Endometrial microvascular endothelial cells (primary cell): ENCODE results near the gene NOL12. TPM values are rescaled to one million over a fixed set of nuclear protein-coding genes. Genes with fewer than 3 reads are reported as not detected.
"Not testable (repeated sequence)": the region's sequence is repeated elsewhere in the genome, so short reads cannot be mapped to it uniquely, and the experiment has no call there.

ENCODE experiments used
- in situ Hi-C: cut with HindIII; loops from 2 replicates; pipeline ENCODE4 v1.10.0; 2017; ENCODE audit warnings: low sequenced_read_pairs, low pct_unique_long_range_greater_than_20kb; ENCODE audit errors: inconsistent ontology term
- total RNA-seq: library from RNA; depleted of rRNA; stranded (reverse); fragments of >200 nt; gene quantifications from one replicate; pipeline ENCODE4 v1.2.3, GENCODE V29; 2015; ENCODE audit errors: inconsistent ontology term

Gene NOL12, protein sequence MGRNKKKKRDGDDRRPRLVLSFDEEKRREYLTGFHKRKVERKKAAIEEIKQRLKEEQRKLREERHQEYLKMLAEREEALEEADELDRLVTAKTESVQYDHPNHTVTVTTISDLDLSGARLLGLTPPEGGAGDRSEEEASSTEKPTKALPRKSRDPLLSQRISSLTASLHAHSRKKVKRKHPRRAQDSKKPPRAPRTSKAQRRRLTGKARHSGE
- total RNA-seq = 56.5 TPM

DNA sequence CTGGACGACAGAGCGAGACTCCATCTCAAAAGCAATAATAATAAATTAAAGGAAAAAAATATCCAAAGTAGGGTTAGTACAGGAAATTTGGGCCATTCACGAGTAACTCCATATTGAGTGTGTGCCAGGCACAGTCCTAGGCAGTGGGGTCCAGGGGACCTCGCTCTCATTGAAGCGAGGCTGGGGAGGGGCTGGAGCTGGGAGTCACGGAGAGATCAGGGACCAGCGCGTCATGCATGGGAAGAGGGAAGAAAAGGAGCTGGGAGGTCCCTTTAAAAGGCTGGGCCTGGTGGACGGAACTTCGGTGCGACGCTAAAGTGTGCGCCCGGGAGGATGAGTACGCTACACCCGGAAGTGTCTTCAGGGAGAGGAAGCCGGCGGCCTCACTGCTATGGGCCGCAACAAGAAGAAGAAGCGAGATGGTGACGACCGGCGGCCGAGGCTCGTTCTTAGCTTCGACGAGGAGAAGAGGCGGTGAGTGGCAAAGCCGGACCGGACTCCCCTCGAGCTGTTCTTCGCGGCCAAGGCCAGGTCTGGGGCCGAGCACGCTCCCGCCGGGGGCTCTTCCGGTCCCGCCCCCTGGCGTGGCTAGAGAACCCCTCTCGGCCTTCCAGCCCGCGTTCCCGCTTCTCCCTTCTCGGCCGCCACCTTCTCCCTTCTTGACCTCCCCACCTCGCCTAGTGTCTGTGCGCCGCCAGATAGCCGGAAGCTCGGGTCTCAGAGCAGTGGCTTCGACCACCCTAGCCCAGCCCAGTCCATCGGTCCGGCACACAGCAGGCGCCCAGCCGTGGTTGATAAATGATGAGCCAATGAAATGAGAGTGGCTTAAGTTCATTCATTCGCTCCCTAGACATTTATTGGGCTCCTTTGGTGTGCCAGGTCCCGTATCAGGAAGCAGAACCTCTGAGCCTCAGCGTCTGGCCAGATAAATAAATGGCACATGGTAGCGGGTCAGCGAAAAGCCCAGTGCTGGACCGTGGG is at the start of gene NOL12:
TSS of gene NOL12 (plus strand) at position 342 of the 981 bp plus-strand sequence. CDS start at position 392, 50 bp downstream.
- in situ Hi-C loops = no loop called here

DNA sequence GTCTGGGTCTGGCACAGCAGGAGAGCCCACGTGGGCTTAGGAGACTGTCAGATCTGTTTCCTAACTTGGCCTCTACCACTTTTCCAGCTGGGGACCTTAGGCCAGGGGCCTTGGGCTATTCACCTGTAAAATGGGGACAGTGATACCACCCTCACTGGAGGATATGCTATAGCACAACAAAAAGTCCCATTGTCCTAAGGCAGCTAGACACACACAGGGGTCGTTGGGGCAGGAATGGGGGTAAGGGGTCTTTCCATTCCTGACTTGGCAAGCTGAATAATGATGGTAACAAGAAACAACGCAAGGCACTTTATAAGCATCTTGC is 49.2 kb upstream of the NOL12 start:
- in situ Hi-C loops = no loop called here

DNA sequence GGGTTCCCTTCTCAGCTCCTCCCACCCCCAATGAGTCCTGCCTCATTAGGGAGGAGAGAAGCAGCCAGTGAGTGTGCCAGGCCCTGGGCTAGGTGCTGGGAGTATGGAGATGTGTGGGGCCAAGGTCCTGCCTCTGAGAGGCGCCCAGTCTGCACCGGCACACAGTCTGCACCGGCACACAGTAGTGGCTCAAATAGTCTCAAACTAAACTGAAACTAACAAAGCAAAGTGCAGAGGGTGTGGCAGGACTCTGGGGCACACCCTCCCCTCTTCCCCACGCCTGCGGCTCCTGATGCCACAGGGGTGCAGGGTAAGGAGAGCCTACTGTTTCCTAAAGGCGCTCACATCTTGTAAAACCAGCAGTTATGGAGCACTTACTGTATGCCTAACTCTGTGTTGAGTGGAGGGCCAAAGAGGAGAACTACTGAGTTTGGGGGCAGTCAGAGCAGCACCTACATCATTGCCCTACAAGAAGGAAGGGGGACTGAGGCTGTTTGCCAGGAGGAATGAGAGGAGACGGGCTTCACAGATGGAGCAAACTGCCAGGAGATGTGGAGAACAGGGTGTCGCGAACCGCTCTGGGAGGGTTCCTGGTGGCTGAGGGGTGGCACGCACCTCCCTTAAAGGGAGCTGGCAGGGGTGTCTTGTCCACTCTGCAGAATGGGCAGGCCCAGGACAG is 47.6 kb upstream of the NOL12 start:
- in situ Hi-C loops = no loop called here

DNA sequence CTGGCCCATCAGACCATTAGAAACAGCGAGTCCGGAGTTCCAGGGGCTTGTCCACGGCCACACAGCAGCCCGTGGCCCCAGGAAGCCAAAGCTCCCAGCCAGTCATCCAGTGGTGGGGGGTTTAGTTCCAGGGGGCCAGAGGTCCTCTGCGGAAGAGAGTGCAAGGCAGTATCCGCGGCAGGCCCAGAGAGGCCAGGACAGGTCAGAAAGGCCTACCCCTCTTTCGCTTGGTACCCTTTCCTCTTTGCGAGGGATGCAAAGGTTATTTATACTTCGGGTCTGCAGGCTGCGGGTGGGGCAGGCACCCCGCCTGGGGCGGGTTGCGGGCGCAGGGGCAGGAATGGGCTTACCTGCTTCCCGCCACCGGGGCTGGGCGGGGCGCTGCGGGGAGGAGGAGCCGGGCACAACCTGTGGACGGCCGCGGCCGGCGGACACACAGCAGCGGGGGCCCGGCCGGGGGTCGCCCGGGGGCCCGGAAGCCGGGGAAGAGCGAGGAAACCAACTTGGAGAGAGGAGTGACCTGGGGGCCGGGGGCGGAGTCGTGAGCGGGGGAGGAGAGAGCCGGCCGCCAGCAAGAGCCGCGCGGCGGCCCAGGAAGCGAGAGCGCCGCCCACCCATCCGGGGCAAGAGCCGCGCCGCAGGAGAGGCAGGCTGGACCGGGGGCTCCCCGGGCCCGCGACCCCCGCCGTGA is 46.9 kb upstream of the NOL12 start, which contains the start of gene SH3BP1:
TSS of gene SH3BP1 (plus strand) at position 600 of the 691 bp plus-strand sequence. CDS start 119 bp downstream, outside the sequence.
- in situ Hi-C loops = no loop called here

DNA sequence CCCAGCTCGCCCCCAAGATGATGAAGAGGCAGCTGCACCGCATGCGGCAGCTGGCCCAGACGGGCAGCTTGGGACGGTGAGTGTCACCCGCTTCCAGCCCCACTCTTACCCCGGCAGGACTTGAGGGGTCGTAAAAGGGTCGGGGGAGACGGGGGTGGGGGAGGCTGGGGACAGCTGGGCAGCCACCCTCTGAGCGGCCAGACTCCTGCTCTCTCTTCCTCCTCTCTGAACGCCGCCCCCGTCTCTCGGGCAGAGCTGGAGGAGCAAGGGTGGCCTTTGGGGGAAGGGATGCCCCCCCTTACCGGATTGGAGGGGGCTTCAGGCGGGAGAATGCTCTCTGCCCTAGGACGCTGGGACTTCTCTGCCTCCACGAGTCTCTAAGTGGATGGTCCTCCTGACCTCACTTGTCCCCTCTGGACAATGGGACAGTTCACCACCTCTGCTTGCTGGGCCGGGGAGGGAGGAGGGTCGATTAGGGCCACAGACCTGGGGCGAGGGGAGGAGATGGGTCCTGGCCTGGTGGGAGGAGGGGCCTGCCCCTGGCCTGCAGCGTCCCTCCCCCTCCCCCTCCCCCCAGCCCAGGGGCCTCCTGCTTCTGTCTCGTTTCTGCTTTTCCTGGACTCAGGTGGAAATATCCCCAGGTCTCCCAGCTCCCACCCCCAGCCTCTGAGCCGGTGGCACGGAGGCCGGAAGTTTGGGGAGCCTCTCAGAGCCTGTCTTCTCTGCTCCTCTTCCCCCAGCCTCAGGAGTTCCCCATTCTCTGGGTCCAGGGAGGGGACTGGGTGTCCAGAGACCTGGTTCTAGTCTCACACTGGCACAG is 46.2 kb upstream of the NOL12 start:
- in situ Hi-C loops = no loop called here

DNA sequence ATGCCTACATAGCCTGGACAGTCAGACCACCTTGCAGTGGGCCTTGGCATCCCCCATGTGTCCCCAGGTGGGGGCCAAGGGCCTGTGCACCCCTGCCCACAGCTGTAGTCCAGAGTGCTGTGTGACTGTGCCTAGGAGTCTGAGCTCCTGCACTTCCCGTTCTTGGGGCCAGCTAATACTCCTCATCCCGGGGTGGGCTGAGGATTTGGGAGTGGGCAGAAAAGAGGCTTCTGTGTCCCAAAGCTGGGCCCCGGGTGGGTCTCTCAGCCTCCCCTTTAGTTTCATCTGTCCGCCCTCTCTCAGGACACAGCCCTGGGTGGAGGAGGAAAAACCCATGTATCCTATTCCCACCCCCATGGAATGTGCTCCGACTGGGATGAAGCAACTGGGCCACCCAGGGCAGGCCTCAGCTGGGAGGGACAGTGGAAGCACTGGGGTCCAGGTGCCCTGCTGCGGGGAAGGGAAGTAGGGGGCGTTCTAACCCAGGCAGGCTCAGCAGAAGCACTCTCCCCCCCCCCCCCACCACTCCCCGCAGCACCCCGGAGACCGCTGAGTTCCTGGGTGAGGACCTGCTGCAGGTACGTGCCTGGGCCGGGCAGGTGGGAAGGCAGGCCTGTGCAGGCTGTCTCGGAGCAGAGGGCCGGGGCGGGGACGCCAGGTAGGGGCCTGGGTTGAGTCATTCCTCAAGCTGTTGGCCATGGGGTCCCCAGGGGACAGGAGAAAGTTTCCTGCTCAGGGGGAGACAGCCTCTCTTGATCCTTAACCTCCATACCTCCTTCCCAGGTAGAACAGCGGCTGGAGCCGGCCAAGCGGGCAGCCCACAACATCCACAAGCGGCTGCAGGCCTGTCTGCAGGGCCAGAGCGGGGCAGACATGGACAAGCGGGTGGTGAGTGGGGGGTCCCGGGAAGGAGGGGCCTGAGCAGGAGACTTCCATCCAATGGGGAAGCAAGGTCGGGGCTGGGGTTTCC is 45.3 kb upstream of the NOL12 start:
- in situ Hi-C loops = no loop called here

DNA sequence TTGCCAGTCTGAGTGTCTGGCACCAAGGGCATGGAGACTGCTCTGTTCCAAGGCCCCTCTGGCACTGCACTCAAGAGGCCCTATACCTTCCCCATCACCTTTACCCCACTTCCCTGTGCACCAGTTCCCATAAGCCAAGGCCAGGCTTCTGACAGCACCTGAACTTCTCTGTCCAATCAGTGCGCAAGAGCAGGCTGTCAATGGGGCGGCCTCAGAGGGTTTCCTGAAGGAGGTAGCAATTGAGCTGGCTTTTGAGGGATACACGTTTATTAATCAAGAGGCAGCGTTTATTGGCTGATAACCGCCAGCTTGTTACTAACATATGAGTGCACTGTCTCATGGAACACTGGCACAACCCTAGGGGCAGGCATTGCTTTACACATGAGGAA is 44.6 kb upstream of the NOL12 start:
- in situ Hi-C loops = no loop called here

DNA sequence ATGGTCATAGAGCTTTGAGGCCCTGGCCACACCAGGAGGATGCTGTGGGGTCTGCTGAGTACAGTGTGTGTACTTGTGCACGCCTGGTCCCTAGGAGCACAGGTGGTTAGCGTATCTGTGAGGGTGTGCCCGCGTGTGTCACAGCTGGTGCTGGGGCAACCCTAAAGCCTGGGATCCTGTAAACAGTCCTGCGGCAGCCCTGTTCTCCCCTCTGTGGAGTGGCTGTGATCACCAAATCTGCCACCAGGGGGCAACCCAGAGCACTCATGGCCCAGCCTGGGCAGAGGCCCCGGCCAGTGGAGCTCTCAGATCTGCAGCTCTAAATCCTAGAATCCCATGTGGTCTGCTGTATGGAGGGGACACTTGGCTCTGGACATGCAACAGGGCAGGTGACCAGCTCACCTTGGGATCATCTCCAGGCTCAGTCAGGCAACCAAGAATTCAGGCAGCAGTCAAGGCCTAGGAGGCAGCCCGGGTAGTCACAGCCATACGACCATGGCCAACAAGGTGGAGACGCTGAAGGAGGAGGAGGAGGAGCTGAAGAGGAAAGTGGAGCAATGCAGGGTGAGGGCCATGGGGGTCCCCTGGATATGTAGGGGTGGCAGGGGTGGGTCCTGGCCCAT is 42.8 kb upstream of the NOL12 start:
- in situ Hi-C loops = no loop called here

DNA sequence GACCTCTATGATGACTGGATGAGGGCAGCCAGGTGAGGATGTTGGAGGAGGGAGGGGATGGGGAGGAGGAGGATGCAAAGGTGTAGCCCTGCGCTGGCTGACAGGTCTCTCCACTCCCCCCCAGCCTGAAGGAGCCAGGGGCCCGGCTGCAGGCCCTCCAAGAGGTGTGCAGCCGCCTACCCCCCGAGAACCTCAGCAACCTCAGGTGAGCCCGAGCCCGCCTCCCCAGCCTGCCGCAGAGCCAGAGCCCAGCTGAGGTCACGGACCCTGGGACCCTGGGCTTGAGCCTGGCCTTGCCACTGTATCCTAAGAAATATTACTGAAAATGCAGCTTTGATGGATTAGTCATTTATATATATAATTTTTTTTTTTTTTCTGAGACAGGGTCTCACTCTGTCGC is 38.8 kb upstream of the NOL12 start:
- in situ Hi-C loops = no loop called here

DNA sequence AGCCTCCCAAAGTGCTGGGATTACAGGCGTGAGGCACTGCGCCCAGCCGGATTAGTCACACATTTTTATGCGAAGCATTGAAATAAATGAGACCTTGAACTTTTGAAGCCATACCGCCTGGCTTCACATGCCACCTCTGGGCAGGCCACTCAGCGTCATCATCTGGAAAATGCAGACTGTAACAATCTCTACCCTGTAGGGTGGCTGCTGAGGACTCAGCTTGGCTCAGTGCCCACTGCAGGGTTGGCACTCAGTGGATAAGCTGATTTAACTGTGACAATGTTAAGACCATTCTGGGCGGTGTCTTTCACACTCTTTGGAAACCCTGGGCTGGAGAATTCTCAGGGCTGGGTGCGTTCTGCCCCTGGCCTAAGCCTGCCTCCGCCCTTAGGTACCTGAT is 38.2 kb upstream of the NOL12 start:
- in situ Hi-C loops = no loop called here

DNA sequence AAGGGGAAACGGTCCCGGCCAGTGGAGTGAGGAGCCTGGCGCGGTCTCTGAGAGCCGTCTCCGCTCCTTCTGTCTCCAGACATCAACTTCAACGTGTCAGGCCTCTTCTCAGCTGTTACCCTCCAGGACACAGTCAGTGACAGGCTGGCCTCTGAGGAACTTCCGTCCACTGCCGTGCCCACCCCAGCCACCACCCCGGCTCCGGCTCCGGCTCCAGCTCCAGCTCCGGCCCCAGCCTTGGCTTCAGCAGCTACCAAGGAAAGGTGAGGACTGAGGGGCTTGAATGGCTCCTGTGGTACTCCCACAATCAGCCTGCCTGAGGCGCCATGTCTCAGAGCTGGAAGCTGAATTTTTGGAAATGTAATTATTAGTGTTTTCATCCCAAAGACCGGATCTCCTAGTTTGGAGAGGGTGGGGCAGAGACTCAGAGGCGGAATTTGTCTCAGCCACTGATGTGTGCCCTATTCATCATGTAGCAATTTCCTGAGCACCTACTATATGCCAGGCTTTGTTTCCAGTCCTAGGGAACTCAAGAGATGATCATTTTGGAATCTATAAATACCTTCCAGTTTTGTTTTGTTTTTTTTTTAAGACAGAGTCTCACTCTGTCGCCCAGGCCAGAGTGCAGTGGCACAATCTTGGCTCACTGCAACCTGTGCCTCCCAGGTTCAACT is 35.5 kb upstream of the NOL12 start:
- in situ Hi-C loops = no loop called here

DNA sequence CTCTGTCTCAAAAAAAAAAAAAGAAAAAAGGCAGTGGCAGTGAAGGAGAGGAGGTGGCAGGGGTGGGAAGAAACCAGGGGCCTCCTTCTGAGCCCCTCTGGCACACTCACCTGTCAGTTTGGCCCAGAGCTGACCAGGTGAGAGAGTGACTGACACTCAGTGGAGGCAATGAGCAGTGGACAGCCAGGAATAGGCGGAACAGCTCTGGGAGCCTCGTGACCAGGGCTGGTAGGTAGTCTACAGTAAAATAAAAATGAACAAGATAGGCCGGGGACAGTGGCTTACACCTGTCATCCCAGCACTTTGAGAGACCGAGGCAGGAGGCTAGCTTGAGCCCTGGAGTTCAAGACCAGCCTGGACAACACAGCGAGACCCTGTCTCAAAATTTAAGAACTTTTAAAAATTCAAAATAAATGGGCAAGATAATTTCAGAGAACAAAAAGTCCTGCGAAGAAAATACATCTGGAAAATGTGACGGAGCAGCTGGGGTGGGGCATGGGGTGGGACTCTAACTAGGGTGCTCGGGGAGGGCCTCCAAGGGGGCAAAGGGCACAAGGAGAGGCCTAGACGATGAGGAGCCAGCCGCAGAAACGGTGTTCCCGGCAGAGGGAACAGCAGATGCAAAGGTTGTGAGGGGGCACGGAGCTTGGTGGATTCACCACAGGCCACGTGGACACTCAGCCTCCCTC is 31.4 kb upstream of the NOL12 start:
- in situ Hi-C loops = no loop called here

DNA sequence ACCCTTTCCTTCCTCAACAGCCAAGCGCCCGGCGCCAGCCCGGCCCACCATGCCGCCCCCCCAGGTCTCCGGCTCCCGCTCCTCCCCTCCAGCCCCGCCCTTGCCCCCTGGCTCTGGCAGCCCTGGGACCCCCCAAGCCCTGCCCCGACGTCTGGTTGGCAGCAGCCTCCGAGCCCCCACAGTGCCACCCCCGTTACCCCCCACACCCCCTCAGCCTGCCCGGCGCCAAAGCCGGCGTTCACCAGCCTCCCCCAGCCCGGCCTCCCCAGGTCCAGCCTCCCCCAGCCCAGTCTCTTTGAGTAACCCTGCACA is 30.9 kb upstream of the NOL12 start:
- in situ Hi-C loops = no loop called here

DNA sequence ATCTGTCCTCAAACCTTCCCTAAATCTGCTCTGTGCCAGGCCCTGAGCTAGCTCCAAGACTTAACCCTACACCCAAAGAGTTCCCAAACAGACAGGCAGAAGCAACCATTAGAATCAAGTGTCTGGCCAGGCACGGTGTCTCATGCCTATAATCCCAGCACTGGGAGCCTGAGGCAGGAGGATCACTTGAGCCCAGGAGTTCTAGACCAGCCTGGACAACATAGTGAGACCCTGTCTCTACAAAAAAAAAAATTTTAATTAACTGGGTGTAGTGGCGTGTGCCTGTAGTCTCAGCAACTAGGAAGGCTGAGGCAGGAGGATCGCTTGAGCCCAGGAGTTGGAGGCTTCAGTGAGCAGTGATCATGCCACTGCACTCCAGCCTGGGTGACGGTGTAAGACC is 29.6 kb upstream of the NOL12 start:
- in situ Hi-C loops = not testable (repeated sequence)

DNA sequence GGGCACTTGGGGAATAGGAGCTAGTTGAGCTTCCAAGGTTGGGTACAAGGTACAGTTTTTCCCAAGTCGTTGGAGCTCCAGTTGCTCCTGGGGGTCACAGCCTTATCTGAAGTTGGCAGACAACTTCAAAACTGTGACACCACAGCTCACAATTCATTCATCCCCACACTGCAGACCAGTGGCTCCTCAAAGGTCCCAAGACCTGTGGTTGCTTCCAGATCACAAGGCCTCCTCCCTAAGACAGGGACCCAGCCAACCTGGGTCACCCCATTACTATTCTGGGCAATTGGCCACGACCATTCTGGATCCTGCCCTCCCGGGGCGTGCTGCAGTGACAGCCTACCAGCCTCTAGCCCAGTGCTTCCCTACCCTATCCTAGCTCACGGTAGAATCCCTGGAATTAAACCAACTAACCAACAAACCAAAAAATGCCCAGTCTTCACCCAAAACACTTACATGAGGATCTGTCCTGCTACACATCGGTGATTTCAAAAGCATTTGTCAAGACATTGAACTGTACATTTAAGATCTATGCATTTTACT is 28.5 kb upstream of the NOL12 start:
- in situ Hi-C loops = no loop called here
